DMS53 treated with DMSO at 0.1 percent for 48 hours (cell line): ENCODE measurements around the gene SIGLEC8.
"Not testable (repeated sequence)": the region's sequence is repeated elsewhere in the genome, so short reads cannot be mapped to it uniquely, and the experiment has no call there.

Experiments
- DNase-seq: peaks from one replicate; lab custom pipeline; 2025; ENCODE audit not compliant: unreplicated experiment; lab: John Stamatoyannopoulos, UW

SIGLEC8 gene

DNA sequence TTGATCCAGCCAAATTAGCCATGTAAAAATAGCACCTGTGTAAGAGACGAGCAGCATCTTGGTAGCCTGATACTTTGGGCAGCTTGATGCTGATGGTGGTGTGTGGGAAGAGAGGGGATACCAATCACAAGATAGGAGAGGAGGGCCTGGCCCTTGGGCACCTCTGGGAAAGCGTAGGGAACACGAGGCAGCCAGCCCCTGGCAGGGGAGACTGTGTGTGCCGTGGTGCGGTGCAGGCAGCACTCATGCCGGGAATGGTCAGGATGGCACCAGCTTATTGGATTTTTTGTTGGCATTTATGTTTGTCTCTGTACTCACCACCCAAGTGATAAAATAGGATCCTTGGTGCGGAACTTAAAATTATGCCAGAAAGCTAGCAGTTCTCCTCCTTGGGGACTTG is 10.2 kb downstream of the SIGLEC8 start:
- DNase-seq, result no peak

DNA sequence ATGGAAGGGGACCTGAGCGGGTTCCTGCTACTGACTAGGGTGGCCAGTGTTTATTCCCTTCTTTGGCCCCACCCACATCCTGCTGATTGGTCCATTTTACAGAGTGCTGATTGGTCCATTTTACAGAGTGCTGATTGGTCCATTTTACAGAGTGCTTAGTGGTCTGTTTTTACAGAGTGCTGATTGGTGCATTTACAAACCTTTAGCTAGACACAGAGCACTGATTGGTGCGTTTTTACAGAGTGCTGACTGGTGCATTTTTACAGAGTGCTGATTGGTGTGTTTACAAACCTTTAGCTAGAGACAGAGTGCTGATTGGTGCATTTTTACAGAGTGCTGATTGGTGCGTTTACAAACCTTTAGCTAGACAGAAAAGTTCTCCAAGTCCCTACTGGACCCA is 10.7 kb downstream of the SIGLEC8 start:
- DNase-seq, result not testable (repeated sequence)

DNA sequence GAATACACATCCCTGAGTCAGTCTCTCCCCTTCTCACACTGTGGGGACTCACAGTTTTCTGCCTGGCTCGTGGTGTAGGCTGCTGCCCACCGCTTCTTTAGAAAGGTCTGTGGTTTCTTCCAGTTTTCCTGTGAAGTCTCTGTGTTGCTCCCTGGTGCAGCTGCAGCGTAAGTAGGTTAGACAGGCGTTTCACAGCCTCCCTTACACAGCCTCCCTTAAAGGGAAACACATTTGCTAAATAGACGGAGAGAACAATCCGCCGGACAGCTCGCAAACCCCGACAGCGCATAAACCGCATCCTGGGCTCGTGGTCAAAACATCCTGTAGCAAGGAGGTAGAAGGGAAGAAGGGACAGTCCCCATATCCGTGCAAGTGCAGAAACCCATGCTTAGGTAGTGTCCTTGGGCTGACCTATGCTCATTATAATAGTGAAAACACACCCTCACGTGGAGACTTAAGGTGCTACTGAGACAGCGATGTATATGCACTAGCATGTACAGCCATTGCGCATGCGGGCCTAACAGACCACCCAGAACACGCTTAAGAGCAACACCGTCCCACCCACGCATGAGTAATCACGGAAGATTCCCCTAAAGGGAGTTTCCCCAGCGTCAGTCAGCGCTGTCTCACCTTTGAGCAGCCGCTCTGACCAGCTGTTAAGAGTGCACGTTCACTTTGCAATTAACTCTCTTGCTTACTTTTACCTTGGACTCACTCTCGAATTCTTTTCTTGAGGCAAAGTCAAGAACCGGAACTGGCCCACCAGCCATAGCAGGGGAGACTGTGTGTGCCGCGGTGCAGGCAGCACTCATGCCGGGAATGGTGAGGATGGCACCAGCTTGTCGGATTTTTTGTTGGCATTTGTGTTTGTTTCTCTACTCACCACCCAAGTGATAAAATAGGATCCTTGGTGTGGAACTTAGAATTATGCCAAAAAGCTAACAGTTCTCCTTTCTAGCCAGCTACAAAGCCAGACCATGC is 16.6 kb downstream of the SIGLEC8 start:
- DNase-seq, result no peak

DNA sequence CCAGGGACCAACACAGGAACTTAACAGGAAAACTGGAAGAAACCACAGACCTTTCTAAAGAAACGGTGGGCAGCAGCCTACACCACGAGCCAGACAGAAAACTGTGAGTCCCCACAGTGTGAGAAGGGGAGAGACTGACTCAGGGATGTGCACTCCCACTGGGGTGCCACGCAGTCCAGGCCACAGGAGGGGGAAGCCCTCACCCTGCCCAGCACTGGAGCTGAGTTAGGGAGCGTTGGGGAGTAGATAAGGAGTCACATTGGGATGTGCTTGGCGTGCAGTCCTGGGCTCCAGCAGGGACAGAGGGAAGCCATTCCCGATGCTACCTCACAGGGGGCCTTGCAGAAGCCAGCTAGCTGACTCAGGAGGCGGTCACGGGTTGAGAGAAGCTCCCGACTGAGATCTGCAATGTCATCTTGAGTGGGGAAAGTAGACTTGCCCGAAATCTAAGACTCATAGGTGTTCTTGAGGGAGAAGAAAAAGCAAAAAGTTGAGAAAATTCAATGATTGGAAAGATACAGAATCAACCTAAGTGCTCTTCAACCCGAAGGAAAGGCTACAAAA is 17.3 kb downstream of the SIGLEC8 start:
- no peak for DNase-seq

DNA sequence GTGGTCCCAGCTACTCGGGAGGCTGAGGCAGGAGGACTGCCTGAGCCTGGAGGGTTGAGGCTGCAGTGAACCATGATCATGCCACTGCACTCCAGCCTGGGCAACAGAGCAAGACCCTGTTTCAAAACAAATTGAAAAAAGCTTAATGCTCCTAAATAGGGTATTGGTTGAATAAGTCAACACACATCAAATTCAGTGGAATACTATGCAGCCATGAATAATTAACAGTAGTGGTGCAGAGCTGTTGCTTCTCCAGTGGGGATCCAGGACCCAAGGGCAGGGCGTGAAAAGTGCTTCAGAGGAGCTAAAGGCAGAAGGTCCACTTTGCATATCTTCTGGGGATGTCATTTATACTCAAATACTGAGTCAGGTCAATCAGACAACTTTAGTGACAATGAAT is 18.2 kb downstream of the SIGLEC8 start:
- no peak for DNase-seq

DNA sequence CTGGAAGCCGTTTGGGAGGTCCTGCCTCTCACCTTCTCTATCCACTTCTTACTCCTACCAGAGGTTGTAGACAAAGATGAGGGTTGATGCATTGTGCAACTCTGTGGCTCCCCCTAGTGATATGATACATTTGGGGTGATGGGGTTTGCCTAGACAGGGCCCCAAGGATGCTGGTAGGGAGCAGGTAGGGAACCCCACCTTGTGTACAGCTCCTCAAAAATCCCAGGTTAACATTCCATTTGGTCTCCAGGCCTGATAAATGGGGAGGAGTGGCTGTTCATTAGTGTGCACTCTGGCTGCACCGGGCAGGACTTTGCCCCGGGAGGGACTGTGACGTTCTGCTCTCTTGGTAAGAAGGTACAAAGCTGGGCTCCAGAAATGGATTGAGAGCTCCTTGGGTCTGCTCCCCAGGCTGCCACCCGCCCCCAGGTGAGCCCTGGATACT is 19.2 kb downstream of the SIGLEC8 start:
- no peak for DNase-seq

DNA sequence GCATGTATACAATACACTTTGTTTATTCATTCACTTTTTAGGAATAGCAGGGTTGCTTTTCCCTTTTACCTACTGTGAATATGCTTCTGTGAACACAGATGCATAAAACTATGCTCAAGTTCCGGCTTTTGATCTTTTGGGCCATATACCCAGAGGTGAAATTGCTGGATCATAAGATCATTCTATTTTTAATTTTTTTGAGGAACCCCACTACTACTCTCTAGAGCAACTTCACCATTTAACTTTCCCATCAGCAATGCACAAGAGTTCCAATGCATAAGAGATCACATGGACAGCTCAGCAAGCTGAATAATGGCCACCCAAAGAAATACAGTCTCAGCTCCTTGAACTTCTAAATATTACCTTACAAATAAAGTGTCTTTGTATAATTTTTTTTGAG is 23.8 kb downstream of the SIGLEC8 start:
- DNase-seq, result no peak

DNA sequence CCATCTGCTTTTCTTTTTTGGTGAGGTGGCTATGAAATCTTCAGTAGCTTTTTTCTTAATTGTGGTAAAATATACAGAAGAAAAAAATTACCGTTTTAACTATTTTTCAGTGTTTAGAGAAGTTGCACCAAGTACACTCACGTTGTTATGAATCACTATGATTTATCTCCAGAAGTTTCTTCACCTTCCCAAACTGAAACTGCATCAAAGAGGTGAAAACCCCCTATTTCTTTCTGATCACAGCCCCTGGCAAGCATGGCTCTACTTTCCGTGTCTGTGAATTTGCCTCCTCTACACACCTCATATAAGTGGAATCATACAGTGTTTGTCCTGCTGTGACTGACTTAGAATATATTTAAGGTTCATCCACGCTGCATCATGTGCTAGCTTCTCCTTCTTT is 25.2 kb downstream of the SIGLEC8 start:
- no peak for DNase-seq

DNA sequence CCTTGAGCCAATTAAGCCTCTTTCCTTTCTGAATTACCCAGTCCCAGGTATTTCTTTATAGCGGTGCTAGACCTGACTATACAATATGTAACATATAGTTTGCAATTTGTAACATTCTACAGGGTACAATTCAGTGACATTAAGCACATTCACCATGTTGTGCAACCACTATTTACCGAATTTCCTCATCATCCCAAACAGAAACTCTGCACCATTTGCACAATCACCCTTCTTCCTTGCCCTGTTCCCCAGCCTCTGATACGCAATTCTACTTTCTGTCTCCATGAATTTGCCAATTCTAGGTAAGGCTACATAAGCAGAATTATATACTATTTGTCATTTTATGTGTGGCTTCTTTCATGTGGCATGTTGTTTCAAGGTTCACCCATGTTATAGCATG is 27.1 kb downstream of the SIGLEC8 start:
- no peak for DNase-seq

DNA sequence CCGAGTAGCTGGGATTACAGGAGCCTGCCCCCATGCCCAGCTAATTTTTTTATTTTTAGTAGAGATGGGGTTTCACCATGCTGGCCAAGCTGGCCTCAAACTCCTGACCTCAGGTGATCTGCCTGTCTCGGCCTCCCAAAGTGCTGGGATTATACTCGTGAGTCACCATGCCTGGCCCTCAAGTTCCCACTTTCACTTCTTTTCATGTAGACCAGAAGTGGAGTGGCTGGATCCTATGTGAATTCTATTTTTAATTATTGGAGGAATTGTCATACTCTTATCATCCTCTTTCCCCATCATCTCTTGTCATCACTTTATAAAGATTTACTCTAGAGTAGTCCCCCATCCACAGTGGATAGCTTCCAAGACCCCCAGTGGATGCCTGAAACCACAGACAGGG is 28.0 kb downstream of the SIGLEC8 start:
- DNase-seq, result no peak

DNA sequence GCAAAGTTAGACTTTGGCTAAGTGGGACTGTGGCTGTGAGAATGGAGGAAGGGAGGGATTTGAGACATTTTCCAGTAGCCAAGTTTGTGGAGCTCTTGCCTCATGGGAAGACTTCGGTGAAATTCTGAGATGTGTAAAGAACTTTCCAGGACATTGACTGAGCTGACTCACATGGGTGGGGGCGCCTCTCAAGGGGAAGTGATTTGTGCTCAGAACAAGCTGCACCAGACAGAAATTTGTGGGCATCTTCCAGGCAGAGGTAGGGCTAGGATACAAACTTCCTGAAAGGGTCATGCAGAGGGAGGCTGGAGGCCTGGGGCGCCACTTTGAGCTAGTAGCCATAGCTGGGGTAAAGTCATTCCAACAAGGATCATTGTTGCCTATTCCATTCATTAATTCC is 31.1 kb downstream of the SIGLEC8 start:
- no peak for DNase-seq

DNA sequence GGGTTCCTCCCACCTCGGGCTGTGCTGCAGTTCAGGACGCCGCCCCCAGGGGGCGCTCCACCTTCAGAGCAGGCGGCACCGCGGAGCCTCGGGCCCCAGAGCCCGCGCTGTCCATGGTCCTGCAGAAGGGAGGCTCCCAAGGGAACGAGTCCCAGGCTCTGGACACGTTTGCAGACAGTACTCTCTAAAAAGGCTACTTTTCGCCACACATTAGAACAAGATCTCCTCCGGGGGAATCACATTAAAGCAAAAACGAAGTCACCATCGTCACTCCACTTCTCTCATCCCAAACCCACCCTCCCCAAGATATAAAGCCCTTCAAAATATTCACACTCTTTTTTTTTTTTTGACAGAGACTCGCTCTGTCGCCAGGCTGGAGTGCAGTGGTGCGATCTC is 36.2 kb downstream of the SIGLEC8 start:
- no peak for DNase-seq

DNA sequence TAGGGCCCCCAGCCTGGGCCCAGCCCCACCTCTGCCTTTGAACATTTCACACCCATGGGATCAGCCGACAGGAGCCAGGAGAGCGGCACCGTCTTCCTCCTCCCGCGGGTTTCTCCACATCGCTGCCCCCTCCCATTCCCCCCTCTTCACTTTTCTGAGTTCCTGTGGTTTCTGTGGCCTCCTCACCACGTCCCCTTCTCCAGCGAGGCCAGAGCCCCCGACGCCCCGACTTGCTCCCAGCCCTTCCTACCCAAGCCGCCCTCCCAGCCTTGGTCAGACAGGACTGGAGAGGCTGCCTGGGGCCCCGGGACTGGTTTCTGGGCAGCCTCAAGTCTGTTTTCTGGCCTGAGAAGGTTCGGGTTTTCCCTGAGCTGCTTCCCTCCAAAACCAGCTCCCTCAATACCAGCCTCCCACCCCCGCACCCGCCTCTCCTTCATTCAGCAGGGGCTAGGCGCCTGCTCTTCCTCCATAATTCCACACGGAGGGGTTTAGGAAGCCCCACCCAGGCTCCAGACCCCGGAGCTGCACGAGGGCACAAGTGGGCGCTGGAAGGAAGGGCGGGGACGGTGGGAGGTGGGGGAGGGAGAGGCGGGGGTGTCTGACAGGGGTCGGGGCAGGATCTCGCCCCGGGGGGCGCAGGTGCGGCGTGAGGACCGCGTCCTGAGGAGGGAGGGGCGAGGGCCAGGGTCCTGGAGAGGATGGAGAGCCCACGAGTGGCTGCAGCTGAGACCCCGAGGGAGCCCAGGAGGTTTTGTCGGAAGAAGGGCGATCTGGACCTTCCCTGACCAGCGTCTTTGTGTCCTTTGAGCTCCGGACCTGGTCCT is 36.8 kb downstream of the SIGLEC8 start:
- DNase-seq, result no peak

DNA sequence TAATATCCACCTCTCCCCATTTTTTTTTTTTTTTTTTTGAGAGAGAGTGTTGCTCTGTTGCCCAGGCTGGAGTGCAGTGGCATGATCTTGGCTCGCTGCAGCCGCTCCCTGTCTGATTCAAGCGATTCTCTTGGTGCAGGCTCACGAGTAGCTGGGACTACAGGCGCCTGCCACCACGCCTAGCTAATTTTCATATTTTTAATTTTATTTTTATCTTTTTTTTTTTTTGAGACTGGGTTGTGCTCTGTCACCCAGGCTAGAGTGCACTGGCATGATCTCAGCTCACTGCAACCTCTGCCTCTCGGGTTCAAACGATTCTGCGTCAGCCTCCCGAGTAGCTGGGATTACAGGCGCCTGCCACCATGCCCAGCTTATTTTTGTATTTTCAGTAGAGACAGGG is 37.7 kb downstream of the SIGLEC8 start:
- DNase-seq, result not testable (repeated sequence)

DNA sequence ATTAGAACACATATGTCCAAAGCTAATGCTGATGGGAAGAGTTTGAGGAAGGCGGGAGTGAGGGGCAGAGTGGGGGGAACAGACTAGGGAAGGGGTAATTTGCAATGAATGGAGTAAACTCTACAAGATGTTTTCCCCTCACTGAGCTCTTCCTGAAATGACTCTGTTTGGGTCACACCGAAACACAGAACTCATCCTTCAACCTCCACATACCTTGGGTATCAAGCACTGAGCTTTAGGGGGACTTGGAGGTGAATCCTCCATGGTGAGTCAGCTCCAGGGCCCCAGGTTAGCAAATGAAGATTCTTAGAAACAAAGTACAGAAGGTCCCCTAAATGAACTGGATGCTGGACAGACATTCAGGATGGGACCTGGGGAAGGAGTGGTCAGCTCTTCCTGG is 39.5 kb downstream of the SIGLEC8 start:
- DNase-seq, result no peak

DNA sequence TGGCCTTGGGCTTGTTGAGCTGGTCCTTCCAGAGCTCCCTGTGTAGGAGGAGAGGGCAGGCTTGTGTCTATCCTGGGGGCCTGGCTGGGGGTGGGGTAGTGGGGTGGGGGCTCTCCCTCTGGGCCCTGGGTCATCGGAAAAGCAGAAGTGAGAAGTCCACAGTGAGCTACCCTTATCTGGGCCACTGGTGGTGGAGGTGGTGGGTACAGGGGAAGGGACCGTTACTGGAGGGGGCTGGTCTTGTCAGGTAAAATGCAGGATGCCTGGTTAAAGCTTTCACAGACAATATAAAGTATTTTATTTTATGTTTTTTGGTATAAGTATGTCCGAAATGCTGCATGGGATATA is 40.5 kb downstream of the SIGLEC8 start:
- DNase-seq, result no peak

DNA sequence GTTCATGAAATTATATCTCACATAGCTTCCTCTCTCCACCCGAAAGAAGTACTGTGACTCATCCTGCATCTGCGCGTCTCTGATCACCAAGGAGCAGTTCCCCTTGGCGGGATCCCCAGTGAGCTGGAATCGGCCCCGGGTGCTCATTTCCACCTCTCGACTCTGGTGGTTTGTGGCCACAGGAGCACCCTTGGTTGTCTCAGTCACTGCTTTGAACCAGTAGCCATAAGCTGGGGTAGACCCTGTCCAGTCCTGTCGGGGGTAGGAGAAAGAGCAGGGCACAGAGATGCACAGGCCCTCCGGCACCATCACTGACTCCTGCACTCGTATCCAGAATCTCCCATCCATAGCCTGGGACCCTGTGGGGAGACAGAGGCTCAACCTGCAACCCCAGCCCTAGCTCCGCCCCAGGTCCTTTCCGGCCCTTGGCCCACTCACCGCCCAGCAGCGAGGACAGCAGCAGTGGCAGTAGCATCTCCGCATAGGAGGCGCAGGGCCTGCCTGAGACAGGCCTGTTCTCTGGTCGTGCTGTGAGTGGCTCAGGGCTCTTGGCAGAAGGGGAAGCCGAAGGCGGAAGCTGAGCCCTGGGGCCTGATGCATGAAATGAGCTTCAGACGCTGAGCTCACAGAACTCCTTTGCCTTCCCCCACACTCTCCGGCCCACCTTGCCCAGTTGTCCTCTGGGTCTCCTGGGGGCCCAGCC is 41.0 kb downstream of the SIGLEC8 start, which contains the start of gene SIGLEC10:
TSS of gene SIGLEC10 (minus strand) at position 536 of the 703 bp plus-strand sequence. CDS start at position 475, 61 bp downstream.
- DNase-seq, result no peak

DNA sequence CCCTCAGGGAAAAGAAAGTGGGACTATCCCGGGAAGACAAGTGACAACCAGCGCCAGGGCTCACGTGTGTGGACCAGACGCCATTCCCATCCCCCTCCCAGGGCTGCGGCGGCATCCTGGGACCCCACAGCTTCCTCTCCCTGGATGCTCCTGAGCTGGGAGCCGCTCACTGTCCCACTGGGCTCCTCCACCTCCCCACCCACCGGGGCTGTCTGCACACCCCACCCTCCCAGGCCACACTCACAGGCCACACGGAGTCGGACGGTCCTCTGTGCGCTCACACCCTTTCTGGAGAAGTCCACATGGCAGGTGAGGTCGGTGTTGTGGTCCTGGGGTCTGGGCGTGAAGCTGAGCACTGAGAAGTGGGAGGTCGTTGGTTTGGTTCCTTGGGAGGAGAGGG is 41.8 kb downstream of the SIGLEC8 start:
- DNase-seq, result not testable (repeated sequence)

DNA sequence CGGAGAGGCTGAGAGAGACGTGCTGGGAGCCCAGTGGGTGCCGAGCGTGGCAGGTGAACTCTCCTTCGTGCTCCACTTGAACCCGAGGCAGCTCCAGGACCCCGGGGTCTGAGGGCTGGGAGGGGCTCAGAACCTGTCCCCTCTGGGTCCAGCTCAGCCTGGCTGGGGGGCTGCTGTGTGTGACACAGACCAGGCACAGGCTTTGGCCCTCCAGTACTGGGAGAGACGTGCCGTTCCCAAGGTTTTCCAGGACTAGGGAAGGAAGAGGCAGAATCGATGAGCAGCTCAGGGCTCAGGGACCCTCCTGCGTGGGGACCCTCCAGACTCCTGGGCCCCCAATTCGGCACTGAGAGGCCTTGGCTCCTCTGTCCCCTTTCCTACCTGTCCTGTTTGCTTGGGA is 43.1 kb downstream of the SIGLEC8 start:
- no peak for DNase-seq

DNA sequence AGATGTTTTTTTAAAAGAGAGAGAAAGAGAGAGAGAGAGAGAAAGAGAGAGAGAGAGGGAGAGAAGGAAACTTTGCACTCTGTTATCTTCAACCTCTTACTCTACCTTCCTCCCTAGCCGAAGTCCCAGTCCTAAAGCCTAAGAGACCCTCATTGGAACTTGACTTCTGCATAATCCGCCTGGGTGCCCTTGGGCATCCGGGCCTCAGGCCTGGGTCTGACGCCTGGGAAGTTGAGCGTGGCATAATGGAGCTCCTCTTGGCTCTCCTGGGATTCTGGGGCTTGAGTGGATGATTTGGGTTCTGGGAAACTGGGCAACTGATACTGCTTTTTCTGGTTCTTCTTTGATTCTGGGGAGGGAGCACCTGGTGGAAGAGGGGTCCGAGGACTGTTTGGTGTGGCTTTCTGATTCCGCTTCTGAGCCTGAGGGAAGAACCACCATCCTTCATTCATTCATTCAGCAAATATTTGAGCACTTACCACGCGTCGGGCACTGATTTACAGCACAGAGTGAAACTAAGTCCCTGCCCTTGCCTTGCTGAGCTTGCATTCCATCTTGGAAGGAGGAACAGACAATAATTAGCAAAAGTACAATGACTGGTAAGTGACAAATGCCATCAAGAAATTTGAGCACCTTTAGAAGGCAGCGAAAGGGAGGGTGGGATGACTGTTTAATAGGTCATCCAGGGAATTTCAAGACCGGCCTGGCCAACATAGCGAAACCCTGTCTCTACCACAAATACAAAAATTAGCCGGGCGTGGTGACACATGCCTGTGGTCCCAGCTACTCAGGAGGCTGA is 47.1 kb downstream of the SIGLEC8 start:
- no peak for DNase-seq
